Mesenchymal stem cell (in vitro differentiated cells and primary cell): Measurements from ENCODE around the gene EIF4B.

ENCODE experiments used
- DNase-seq: peaks from one replicate; pipeline ENCODE4 v3.0.0-alpha.2; 2013
- H2AFZ ChIP-seq: one replicate; pipeline ENCODE4 v1.6.1; 2013; ENCODE audit warnings: low read depth, mild to moderate bottlenecking, control low read depth, inconsistent platforms, low read length, moderate library complexity
- H2AK5ac ChIP-seq: 2 replicates; pipeline ENCODE4 v1.6.1; 2013; ENCODE audit warnings: low read length, moderate library complexity, mild to moderate bottlenecking, inconsistent platforms; ENCODE audit not compliant: severe bottlenecking
- H2BK120ac ChIP-seq: one replicate; pipeline ENCODE4 v1.6.1; 2013; ENCODE audit warnings: low read depth, mild to moderate bottlenecking, inconsistent platforms, low read length, moderate library complexity
- H2BK12ac ChIP-seq, 2 experiments: one replicate each; pipeline ENCODE4 v1.6.1; 2013; ENCODE audit warnings: inconsistent platforms in 2 of 2, low read length in 2 of 2, mild to moderate bottlenecking in 2 of 2, moderate library complexity in 2 of 2, control low read depth in 1 of 2
- H2BK15ac ChIP-seq: one replicate; pipeline ENCODE4 v1.6.1; 2013; ENCODE audit warnings: mild to moderate bottlenecking, low read depth, inconsistent platforms; ENCODE audit not compliant: poor library complexity, severe bottlenecking
- H2BK5ac ChIP-seq: 2 replicates; pipeline ENCODE4 v1.6.1; 2013; ENCODE audit warnings: low read depth, mild to moderate bottlenecking, low read length, control low read depth, inconsistent platforms; ENCODE audit not compliant: poor library complexity, severe bottlenecking
- H3K14ac ChIP-seq, 2 experiments: one replicate each; pipeline ENCODE4 v1.6.1; 2013; ENCODE audit warnings: inconsistent platforms in 2 of 2, low read length in 2 of 2, control low read depth in 1 of 2, mild to moderate bottlenecking in 1 of 2, moderate library complexity in 1 of 2
- H3K18ac ChIP-seq, 2 experiments: one replicate each; pipeline ENCODE4 v1.6.1; 2013; ENCODE audit warnings: inconsistent platforms in 2 of 2, low read length in 2 of 2, control low read depth in 1 of 2, low read depth in 1 of 2, mild to moderate bottlenecking in 1 of 2
- H3K23ac ChIP-seq, 2 experiments: one replicate each; pipeline ENCODE4 v1.6.1; 2013; ENCODE audit warnings: inconsistent platforms in 2 of 2, low read length in 2 of 2, mild to moderate bottlenecking in 2 of 2, moderate library complexity in 2 of 2, control low read depth in 1 of 2
- H3K27ac ChIP-seq: 2 replicates; pipeline ENCODE4 v1.5.1; 2013; ENCODE audit warnings: mild to moderate bottlenecking, moderate library complexity, low read length, control low read depth, inconsistent platforms; ENCODE audit not compliant: poor library complexity, severe bottlenecking
- H3K27me3 ChIP-seq, 2 experiments: 2 replicates each; pipeline versions ENCODE4 v1.6.1 to v1.7.0; 2013; ENCODE audit warnings: low read length in 2 of 2, mild to moderate bottlenecking in 2 of 2, moderate library complexity in 2 of 2, control low read depth in 1 of 2, inconsistent platforms in 1 of 2; ENCODE audit not compliant: control insufficient read depth in 1 of 2, insufficient read depth in 1 of 2
- H3K36me3 ChIP-seq, 2 experiments: 2 replicates each; pipeline versions ENCODE4 v1.6.1 to v1.7.0; 2013; ENCODE audit warnings: low read length in 2 of 2, control low read depth in 1 of 2, inconsistent platforms in 1 of 2, low read depth in 1 of 2, mild to moderate bottlenecking in 1 of 2; ENCODE audit not compliant: insufficient read depth in 2 of 2, control insufficient read depth in 1 of 2
- H3K4ac ChIP-seq, 2 experiments: one replicate each; pipeline ENCODE4 v1.6.1; 2013; ENCODE audit warnings: inconsistent platforms in 2 of 2, low read length in 2 of 2, mild to moderate bottlenecking in 2 of 2, moderate library complexity in 2 of 2, control low read depth in 1 of 2, low read depth in 1 of 2
- H3K4me1 ChIP-seq: 2 replicates; pipeline ENCODE4 v1.6.1; 2013; ENCODE audit warnings: low read depth, low read length, control low read depth; ENCODE audit not compliant: control insufficient read depth, insufficient read depth
- H3K4me2 ChIP-seq: 2 replicates; pipeline ENCODE4 v1.6.1; 2013; ENCODE audit warnings: low read length, mild to moderate bottlenecking, inconsistent platforms; ENCODE audit not compliant: poor library complexity, severe bottlenecking
- H3K4me3 ChIP-seq, 2 experiments: 2 replicates each; pipeline versions ENCODE4 v1.5.1 to v1.7.0; 2013; ENCODE audit warnings: low read length in 2 of 2, mild to moderate bottlenecking in 2 of 2, control low read depth in 1 of 2, low read depth in 1 of 2; ENCODE audit not compliant: insufficient read depth in 1 of 2
- H3K79me1 ChIP-seq: replicated peaks from 2 replicates; pipeline ENCODE4 v1.6.1; 2013; ENCODE audit warnings: mild to moderate bottlenecking, control low read depth, low read length, inconsistent platforms; ENCODE audit not compliant: poor library complexity, severe bottlenecking
- H3K9ac ChIP-seq: 2 replicates; pipeline ENCODE4 v1.7.0; 2013; ENCODE audit warnings: mild to moderate bottlenecking, low read length, moderate library complexity
- H3K9me3 ChIP-seq: 2 replicates; pipeline ENCODE4 v1.7.0; 2013; ENCODE audit warnings: mild to moderate bottlenecking, low read length; ENCODE audit not compliant: control insufficient read depth
- H4K8ac ChIP-seq: one replicate; pipeline ENCODE4 v1.6.1; 2013; ENCODE audit warnings: inconsistent platforms, mild to moderate bottlenecking, low read length, moderate library complexity
- H4K91ac ChIP-seq: one replicate; pipeline ENCODE4 v1.6.1; 2013; ENCODE audit warnings: mild to moderate bottlenecking, low read length, inconsistent platforms
- WGBS: methylation state at CpG from one replicate; pipeline ENCODE4 v1.1.7; 2013; ENCODE audit warnings: mixed read lengths; 5-methylcytosine and 5-hydroxymethylcytosine counted together

EIF4B gene

GRCh38 chr12:53048033-53048779, 42.0 kb downstream of the EIF4B start:
- H3K27ac ChIP-seq, result peak overlapping the region; percentile 94
- peak overlapping the region in 1 of 2 experiments; percentile 89 for H3K4me3 ChIP-seq
- 9% methylated on average over 6 of the region's 10 CpGs for WGBS
- H2BK5ac ChIP-seq, result peak overlapping the region; percentile 97
- H2AFZ ChIP-seq, result no peak overlapping the region
- H3K23ac ChIP-seq, result peak overlapping the region in 1 of 2 experiments; percentile 28
- H3K27me3 ChIP-seq, result no peaks in the 10 kb centered on the region
- H3K14ac ChIP-seq, result peak overlapping the region in 1 of 2 experiments; percentile 96
- H4K91ac ChIP-seq, result peak overlapping the region; percentile 93
- peaks cover 64% of the 10 kb centered on the region for H3K4me1 ChIP-seq
- H3K9ac ChIP-seq, result peak overlapping the region; percentile 95
- peak overlapping the region; percentile 93 for H3K4me2 ChIP-seq
- peak overlapping the region; percentile 96 to 100 for H3K18ac ChIP-seq
- H2BK12ac ChIP-seq, result peak overlapping the region; percentile 7 to 99
- H4K8ac ChIP-seq, result peak overlapping the region; percentile 96
- peak overlapping the region; percentile 24 for H2AK5ac ChIP-seq
- H3K9me3 ChIP-seq, result no peaks in the 10 kb centered on the region
- peak overlapping the region; percentile 26 to 71 for H3K4ac ChIP-seq
- H2BK15ac ChIP-seq, result peak overlapping the region; percentile 100
- peak; percentile 47 for DNase-seq
- peaks cover 12 to 15% of the 10 kb centered on the region in 2 experiments for H3K36me3 ChIP-seq
- H2BK120ac ChIP-seq, result peak overlapping the region; percentile 42
- H3K79me1 ChIP-seq, result peaks cover 9% of the 10 kb centered on the region

- Histone ChIP-seq H3K9me3 (no peaks in the 10 kb centered on the region), H2BK120ac (peak overlapping the region; percentile 94), H2BK5ac (peak overlapping the region; percentile 97), H3K4ac (peak overlapping the region; percentile 26 to 98), H4K8ac (peak overlapping the region; percentile 96), H3K27me3 (no peaks in the 10 kb centered on the region), H3K9ac (peak overlapping the region; percentile 95), H2BK12ac (peak overlapping the region; percentile 60 to 99), H2BK15ac (peak overlapping the region; percentile 100), H3K79me1 (peaks cover 13% of the 10 kb centered on the region), H2AK5ac (peak overlapping the region; percentile 24), H3K4me2 (peak overlapping the region; percentile 80), H2AFZ (no peak overlapping the region), H3K23ac (peak overlapping the region in 1 of 2 experiments; percentile 70), H3K27ac (peak overlapping the region; percentile 94), H3K36me3 (peaks cover 16 to 19% of the 10 kb centered on the region in 2 experiments), H4K91ac (peak overlapping the region; percentile 93), H3K18ac (peak overlapping the region; percentile 98 to 100), H3K4me1 (peaks cover 71% of the 10 kb centered on the region), H3K4me3 (peak overlapping the region in 1 of 2 experiments; percentile 89), H3K14ac (peak overlapping the region in 1 of 2 experiments; percentile 92)
- WGBS, result 3% methylated on average over 6 of the region's 6 CpGs
- DNase-seq, result peak; percentile 78
Measured at GRCh38 chr12:53048780-53049401, 42.6 kb downstream of the EIF4B start.

- Histone ChIP-seq H4K8ac (peak within 1 kb of the TSS; percentile 93), H3K14ac (peak within 1 kb of the TSS in 1 of 2 experiments; percentile 99), H2AFZ (no peak within 1 kb of the TSS), H2AK5ac (peak within 1 kb of the TSS; percentile 84), H2BK120ac (peak within 1 kb of the TSS; percentile 94), H2BK12ac (peak within 1 kb of the TSS; percentile 75 to 99), H2BK5ac (peak within 1 kb of the TSS; percentile 97), H3K4me2 (peak within 1 kb of the TSS; percentile 80), H3K4me3 (peak within 1 kb of the TSS; percentile 62 to 89), H3K9ac (peak within 1 kb of the TSS; percentile 95), H3K23ac (peak within 1 kb of the TSS in 1 of 2 experiments; percentile 87), H3K27ac (peak within 1 kb of the TSS; percentile 94), H4K91ac (peak within 1 kb of the TSS; percentile 93), H2BK15ac (peak within 1 kb of the TSS; percentile 100), H3K9me3 (no peaks in the 10 kb centered on the region), H3K36me3 (peaks cover 10 to 21% of the 10 kb centered on the region in 2 experiments), H3K79me1 (peaks cover 13% of the 10 kb centered on the region), H3K4ac (peak within 1 kb of the TSS; percentile 68 to 98), H3K4me1 (peaks cover 73% of the 10 kb centered on the region), H3K27me3 (no peaks in the 10 kb centered on the region), H3K18ac (peak within 1 kb of the TSS; percentile 98 to 100)
- 1% methylated on average over 16 of the region's 20 CpGs for WGBS
- DNase-seq, result peak; percentile 66
Measured at GRCh38 chr12:53049571-53050318, 43.5 kb downstream of the EIF4B start, which contains the start of gene TNS2. Gene TNS2, plus strand, starts transcription at chr12:53050065. Its CDS starts 121 bp downstream, at chr12:53050186.
